Activated CD8-positive, alpha-beta T cell treated with anti-CD3 and anti-CD28 coated beads for 36 hours (primary cell): Measurements from ENCODE around the gene ISLR. TPM values are rescaled to one million over a fixed set of nuclear protein-coding genes. Genes with fewer than 3 reads are reported as not detected.

ENCODE experiments used
- ATAC-seq: fragments of 200-7000 bp; cut with Tn5 transposase; one replicate; pipeline ENCODE4 v1.10.0; 2021; ENCODE audit warnings: mild to moderate bottlenecking, moderate library complexity
- CTCF ChIA-PET: fragments of 350-600 bp; sonication (Branson Sonifier 250); formaldehyde crosslinking; loops from one replicate; lab custom pipeline; 2021; ENCODE audit warnings: antibody characterized with exemption; lab: Charles Lee
- POLR2A ChIA-PET: fragments of 350-600 bp; sonication (Branson Sonifier 250); formaldehyde crosslinking; loops from one replicate; lab custom pipeline; 2021; ENCODE audit warnings: antibody characterized with exemption; lab: Charles Lee
- DNase-seq: peaks from one replicate; pipeline ENCODE4 v3.0.0-alpha.2; 2020
- H3K27ac Mint-ChIP-seq: one replicate; pipeline ENCODE4 v1.8.0; 2021; ENCODE audit warnings: mild to moderate bottlenecking, mixed read lengths
- H3K27me3 Mint-ChIP-seq: one replicate; pipeline ENCODE4 v1.8.0; 2021; ENCODE audit warnings: mixed read lengths
- H3K36me3 Mint-ChIP-seq: one replicate; pipeline ENCODE4 v1.8.0; 2021; ENCODE audit warnings: low read depth, mixed read lengths
- H3K4me1 Mint-ChIP-seq: one replicate; pipeline ENCODE4 v1.8.0; 2021; ENCODE audit warnings: low read depth, mixed read lengths
- H3K4me3 Mint-ChIP-seq: one replicate; pipeline ENCODE4 v1.8.0; 2021; ENCODE audit warnings: mild to moderate bottlenecking, moderate library complexity, mixed read lengths
- H3K9me3 Mint-ChIP-seq: one replicate; pipeline ENCODE4 v1.8.0; 2021; ENCODE audit warnings: mixed read lengths
- CTCF ChIP-seq: fragments of 200-600 bp; IDR thresholded peaks from one replicate; pipeline ENCODE4 v1.8.0; 2022; ENCODE audit warnings: antibody characterized with exemption, mild to moderate bottlenecking
- intact Hi-C: fragments of 100-400 bp; cut with micrococcal nuclease; formaldehyde crosslinking; loops from one replicate; pipeline ENCODE4 v1.10.0; 2022
- total RNA-seq, 2 experiments: library from RNA; stranded (reverse); gene quantifications; one replicate each; pipeline ENCODE4 v1.2.3, GENCODE V29; 2021

Gene ISLR
- total RNA-seq, 2 experiments from 2014 or later = not detected

- peaks cover 32% of the 10 kb centered on the region for H3K4me1 Mint-ChIP-seq
- ChIA-PET POLR2A (interaction anchor here (0.7 kb wide), 1 partner anchor 165 kb away, joined by 3 read pairs; no protein-coding TSS in a partner anchor), CTCF (interaction anchor here (1.7 to 3.4 kb wide), 2 partner anchors 177 to 191 kb away, joined by 4 to 67 read pairs; no protein-coding TSS in a partner anchor)
- peaks cover 82% of the 10 kb centered on the region for H3K27me3 Mint-ChIP-seq
- intact Hi-C loops = no loop called here
- TF ChIP-seq CTCF = no peak
- no peaks in the 10 kb centered on the region for H3K9me3 Mint-ChIP-seq
- no peak overlapping the region for H3K4me3 Mint-ChIP-seq
- no peaks in the 10 kb centered on the region for H3K36me3 Mint-ChIP-seq
- DNase-seq (no peak), ATAC-seq (no peak)
- H3K27ac Mint-ChIP-seq = no peak overlapping the region
Observed at GRCh38 chr15:74130849-74131627, 42.5 kb upstream of the ISLR start.

- ChIA-PET CTCF (no interaction called here), POLR2A (no interaction called here)
- no peak overlapping the region for H3K4me3 Mint-ChIP-seq
- TF ChIP-seq CTCF = no peak
- no peaks in the 10 kb centered on the region for H3K36me3 Mint-ChIP-seq
- H3K27me3 Mint-ChIP-seq = peaks cover 83% of the 10 kb centered on the region
- DNase-seq = no peak
- ATAC-seq = no peak
- peaks cover 36% of the 10 kb centered on the region for H3K4me1 Mint-ChIP-seq
- no peak overlapping the region for H3K27ac Mint-ChIP-seq
- intact Hi-C loops = no loop called here
- H3K9me3 Mint-ChIP-seq = no peaks in the 10 kb centered on the region
Observed at GRCh38 chr15:74131628-74132413, 41.7 kb upstream of the ISLR start.

- intact Hi-C loops = no loop called here
- H3K4me1 Mint-ChIP-seq = peaks cover 43% of the 10 kb centered on the region
- no peaks in the 10 kb centered on the region for H3K36me3 Mint-ChIP-seq
- no peak overlapping the region for H3K27ac Mint-ChIP-seq
- H3K9me3 Mint-ChIP-seq = no peaks in the 10 kb centered on the region
- DNase-seq (peak; percentile 51), ATAC-seq (peak; percentile 29)
- CTCF ChIA-PET = interaction anchor here (3.4 kb wide), 1 partner anchor 188 kb away, joined by 19 read pairs; no protein-coding TSS in a partner anchor
- POLR2A ChIA-PET = no interaction called here
- TF ChIP-seq CTCF = no peak
- peak overlapping the region; percentile 15 for H3K4me3 Mint-ChIP-seq
- H3K27me3 Mint-ChIP-seq = peaks cover 85% of the 10 kb centered on the region
Observed at GRCh38 chr15:74132681-74133651, 40.5 kb upstream of the ISLR start.

GRCh38 chr15:74133694-74134386 is 39.7 kb upstream of the ISLR start:
- Mint-ChIP-seq H3K36me3 (no peaks in the 10 kb centered on the region), H3K27me3 (peaks cover 81% of the 10 kb centered on the region), H3K9me3 (no peaks in the 10 kb centered on the region), H3K4me3 (no peak overlapping the region), H3K27ac (no peak overlapping the region), H3K4me1 (peaks cover 40% of the 10 kb centered on the region)
- DNase-seq (peak; percentile 14), ATAC-seq (no peak)
- intact Hi-C loops = no loop called here
- CTCF ChIA-PET = interaction anchor here (0.6 to 3.4 kb wide), 7 partner anchors 8 to 187 kb away, joined by 3 to 19 read pairs (median 4); no protein-coding TSS in a partner anchor
- POLR2A ChIA-PET = no interaction called here
- TF ChIP-seq CTCF = no peak
